Astrocyte of the spinal cord (primary cell): Measurements from ENCODE around the gene COX17.
A peak's percentile ranks its signal among the peaks of the same experiment; 100 is the strongest.

Experiments
- DNase-seq: peaks from one replicate; pipeline ENCODE4 v3.0.0; 2011; ENCODE audit warnings: low read depth, low spot score
- H3K4me3 ChIP-seq: 2 replicates; pipeline ENCODE4 v1.5.1; 2011; ENCODE audit warnings: low read depth, mild to moderate bottlenecking, low read length, moderate library complexity
- in situ Hi-C: cut with HindIII; loops from 2 replicates; pipeline ENCODE4 v1.10.0; 2017; ENCODE audit warnings: low sequenced_read_pairs
- TF ChIP-seq, protein P1 (sequence below): IDR thresholded peaks from 2 replicates; pipeline ENCODE4 v1.5.1; 2012; ENCODE audit warnings: low read depth, mild to moderate bottlenecking, low read length, inconsistent platforms

Gene COX17

DNA sequence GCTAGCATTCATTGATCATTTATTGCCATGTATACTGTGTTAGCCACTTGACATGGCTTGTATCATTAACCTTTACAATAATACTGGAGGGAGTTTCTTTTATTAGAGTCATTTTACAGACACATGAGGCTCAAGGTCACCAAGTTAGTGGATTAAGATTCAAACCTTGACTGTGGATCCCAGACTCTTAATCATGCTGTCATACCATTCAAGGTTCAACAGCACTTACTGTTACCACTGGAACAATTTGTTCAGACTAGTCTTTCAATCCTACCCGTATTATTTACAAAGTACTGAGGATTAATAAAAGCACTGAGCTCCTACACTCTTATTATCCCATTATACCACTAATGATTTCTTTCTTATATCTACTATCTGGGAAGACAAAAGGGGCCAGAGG is 1.2 kb downstream of the COX17 start:
- in situ Hi-C loops = no loop called here
- TF ChIP-seq, protein P1, sequence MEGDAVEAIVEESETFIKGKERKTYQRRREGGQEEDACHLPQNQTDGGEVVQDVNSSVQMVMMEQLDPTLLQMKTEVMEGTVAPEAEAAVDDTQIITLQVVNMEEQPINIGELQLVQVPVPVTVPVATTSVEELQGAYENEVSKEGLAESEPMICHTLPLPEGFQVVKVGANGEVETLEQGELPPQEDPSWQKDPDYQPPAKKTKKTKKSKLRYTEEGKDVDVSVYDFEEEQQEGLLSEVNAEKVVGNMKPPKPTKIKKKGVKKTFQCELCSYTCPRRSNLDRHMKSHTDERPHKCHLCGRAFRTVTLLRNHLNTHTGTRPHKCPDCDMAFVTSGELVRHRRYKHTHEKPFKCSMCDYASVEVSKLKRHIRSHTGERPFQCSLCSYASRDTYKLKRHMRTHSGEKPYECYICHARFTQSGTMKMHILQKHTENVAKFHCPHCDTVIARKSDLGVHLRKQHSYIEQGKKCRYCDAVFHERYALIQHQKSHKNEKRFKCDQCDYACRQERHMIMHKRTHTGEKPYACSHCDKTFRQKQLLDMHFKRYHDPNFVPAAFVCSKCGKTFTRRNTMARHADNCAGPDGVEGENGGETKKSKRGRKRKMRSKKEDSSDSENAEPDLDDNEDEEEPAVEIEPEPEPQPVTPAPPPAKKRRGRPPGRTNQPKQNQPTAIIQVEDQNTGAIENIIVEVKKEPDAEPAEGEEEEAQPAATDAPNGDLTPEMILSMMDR = no peak
- DNase-seq = no peak
- peak overlapping the region; percentile 67 for H3K4me3 ChIP-seq

DNA sequence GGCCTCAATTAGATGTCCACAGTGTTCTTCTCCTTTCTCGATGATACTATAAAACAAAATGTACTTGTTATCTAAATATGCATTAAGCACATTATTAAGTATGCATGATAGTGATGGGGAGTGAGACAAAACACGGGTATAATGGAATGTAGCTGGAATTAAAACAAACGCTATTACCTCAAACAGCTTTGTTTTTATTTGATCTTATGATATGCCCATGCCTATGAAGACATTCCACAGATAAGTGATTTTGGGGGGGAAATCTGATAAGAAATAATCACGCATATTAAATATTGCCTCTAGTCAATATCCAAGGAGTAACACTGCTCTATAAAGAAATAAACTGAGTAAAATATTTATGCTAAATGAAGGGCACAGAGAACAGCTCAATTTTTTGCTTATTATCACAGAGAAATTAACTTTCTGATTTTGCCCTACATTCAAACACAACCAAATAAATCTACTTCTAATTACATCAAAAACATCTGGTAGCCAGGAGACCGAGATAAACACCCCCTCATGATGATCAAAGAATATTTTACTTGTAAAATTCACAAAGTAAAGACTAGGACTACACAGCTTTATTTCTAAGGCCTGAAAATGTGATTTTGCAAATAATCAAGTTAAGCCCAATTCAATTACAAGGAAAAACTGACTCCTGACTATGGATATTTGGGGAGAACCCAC is 1.9 kb downstream of the COX17 start:
- TF ChIP-seq, protein P1 = no peak
- H3K4me3 ChIP-seq = no peak overlapping the region
- in situ Hi-C loops = no loop called here
- DNase-seq = no peak

DNA sequence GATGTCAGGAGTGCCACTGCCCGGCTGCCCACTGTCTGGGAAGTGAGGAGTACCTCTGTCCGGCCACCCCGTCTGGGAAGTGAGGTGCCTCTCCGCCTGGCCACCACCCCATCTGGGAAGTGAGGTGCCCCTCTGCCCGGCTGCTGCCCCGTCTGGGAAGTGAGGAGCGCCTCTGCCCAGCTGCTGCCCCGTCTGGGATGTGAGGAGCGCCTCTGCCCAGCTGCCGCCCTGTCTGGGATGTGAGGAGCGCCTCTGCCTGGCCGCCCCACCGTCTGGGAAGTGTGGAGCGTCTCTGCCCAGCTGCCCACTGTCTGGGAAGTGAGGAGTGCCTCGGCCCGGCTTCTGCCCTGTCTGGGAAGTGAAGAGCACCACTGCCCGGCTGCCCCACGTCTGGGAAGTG is 3.3 kb downstream of the COX17 start:
- in situ Hi-C loops = no loop called here
- no peak overlapping the region for H3K4me3 ChIP-seq
- no peak for DNase-seq
- TF ChIP-seq, protein P1 = no peak

DNA sequence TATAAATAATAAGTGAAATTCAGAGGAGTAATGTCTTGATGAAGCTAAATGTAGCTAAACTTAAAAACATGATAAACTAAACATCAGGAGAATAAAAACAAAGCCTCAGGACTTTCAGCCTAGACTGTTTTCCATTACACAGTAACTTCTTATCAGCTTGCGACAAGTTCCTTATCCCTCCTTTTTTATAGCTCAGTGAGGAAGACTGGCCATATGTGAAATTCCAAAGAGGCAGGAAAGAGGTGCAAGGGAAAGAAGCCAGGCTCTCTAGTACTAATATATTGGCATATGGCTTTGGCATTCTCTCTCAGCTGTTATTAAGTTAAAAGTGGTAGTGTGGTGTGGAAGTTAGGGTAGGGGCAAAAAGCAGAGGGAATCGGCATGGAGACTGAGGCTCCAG is 4.4 kb downstream of the COX17 start:
- DNase-seq = no peak
- in situ Hi-C loops = no loop called here
- TF ChIP-seq, protein P1 = no peak
- no peak overlapping the region for H3K4me3 ChIP-seq

DNA sequence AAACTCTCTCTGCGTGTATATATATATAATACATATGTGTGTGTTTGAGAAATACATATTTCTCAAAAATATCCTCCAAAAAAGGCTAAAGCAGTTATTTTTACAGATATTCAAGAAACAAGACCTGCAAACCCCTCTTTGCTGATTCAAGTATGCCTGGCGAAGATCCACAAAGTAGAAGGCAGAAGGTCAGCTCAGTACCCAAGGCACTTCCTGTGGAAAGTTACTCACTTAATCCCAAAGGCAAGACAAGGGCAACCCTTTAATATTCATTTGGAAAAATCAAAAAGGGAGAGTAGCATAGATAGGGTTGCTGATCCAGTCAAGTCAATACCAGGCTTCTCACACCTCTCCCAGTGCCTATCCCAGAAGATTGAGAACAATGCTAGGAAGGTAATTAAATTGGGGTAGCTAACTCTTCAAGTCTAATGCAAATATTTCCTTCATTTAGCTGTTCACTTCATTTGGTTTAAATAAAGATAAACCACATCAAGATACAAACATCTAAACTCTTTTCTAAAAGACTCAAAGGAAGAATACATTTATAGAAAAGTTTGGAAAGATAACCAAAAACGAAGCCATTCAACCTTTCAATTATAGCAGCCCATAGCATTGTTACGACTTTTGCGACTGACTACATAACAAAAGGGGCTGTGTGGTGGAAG is 7.2 kb downstream of the COX17 start:
- DNase-seq = no peak
- TF ChIP-seq, protein P1 = no peak
- no peak overlapping the region for H3K4me3 ChIP-seq
- in situ Hi-C loops = no loop called here

DNA sequence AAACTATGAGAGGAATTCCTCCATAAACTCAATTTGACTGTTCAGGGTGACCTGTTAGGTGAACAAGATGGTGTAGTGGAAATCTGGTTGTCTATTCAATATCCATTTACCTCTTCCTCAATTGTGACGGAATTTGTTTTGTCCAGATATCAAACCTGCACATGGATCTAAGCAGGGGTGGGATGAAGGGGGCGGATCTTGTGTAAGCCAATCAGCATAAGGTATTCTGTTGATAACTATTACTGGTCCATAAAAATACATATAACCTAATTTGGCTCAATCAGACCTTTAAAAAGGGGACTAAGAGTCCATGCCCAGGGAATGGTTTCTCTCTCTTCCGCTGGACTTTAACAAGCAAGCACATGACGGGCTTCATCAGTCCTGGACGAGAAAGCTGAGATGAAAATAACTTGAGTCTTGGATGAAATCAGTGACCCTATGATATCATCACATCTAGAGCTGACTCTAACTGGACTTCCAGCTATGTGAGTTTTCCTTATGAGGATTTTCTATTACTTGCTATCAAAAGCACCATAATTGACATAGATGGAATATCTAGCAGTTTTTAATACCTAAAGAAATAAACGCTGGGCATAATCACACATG is 11.1 kb downstream of the COX17 start:
- TF ChIP-seq, protein P1 = no peak
- in situ Hi-C loops = no loop called here
- no peak overlapping the region for H3K4me3 ChIP-seq
- DNase-seq = no peak
